ENCODE results near the gene DENND1A. TPM values are rescaled to one million over a fixed set of nuclear protein-coding genes. Genes with fewer than 3 reads are reported as not detected.

The DENND1A gene
- total and polyA plus RNA-seq, 11 donors, result 9.8 to 24.0 (median 14.7) TPM

DNA sequence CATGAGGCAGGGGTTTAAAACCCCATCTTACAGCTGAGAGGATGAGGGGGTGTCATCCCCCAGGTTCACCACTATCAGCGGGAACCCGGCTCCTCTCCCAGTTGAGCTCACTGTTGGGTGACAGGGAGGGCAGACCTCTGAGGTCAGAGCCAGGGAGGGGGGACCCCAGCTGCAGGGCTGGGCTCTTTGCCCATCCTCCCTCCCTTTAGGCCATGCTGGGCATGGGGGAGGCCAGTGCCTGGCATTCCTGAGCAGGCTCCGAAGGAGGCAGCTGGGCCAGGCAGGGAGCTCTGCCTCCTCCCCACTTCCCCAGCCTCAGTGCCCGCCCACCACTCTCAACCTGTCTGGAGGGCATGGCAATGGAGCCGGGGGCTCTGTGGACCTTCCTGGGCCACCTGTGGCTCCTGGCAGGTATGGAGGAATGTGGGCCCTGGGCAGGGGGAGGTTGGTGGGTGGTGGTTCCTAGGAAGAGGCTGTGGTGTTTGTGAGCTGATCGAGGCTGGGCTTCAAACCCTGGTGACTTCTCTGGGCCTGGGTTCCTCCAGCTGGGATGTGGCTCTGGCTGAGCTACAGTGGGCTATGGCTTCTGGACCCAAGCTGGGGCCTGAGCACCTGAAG, 561.3 kb downstream of the DENND1A start:
- H3K4me3 ChIP-seq, result no peak overlapping the region
- ATAC-seq (no peak), DNase-seq (no peak)
- no peaks in the 10 kb centered on the region for H3K9me3 ChIP-seq
- peaks cover 9 to 55% (median 26%) of the 10 kb centered on the region in 9 donors for H3K27me3 ChIP-seq
- intact Hi-C loops (cut with DNase I), result no loop called here
- no peak for TF ChIP-seq CTCF (IDR thresholded peaks at IDR 0.05)
- TF ChIP-seq POLR2A (IDR thresholded peaks at IDR 0.05), result no peak
- H3K36me3 ChIP-seq, result no peaks in the 10 kb centered on the region
- 78 to 87% (median 84%) methylated on average over 6 of the region's 6 CpGs for WGBS, 4 donors
- H3K27ac ChIP-seq, result no peak overlapping the region
- H3K4me1 ChIP-seq, result peaks cover 0 to 16% (median 0%) of the 10 kb centered on the region in 12 donors

DNA sequence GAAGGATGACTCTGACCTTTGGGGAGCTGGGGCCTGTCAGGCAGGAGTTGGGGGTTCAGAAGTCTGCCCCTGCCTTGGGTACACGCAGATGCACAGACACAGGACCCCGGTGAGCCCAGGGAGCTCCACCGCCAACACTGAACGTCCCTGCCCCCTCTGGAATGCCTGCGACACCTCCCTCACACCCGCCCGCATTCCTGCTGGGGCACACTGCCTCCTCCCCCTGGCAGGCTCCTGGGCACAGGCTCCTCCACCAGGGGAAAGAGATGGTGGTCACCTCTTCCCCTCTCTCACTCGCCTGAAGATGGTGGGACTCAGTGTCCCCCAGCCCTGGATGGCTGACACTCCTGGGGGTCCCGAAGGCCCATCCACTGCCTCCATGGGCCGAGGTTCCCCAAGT, 561.9 kb downstream of the DENND1A start:
- peaks cover 0 to 10% (median 0%) of the 10 kb centered on the region in 12 donors for H3K4me1 ChIP-seq
- H3K27me3 ChIP-seq, result peaks cover 3 to 49% (median 22%) of the 10 kb centered on the region in 9 donors
- H3K4me3 ChIP-seq, result no peak overlapping the region
- 56 to 74% (median 69%) methylated on average over 6 to 10 of the region's 10 CpGs for WGBS, 4 donors
- no peak overlapping the region for H3K27ac ChIP-seq
- no peaks in the 10 kb centered on the region for H3K9me3 ChIP-seq
- intact Hi-C loops (cut with DNase I), result no loop called here
- no peaks in the 10 kb centered on the region for H3K36me3 ChIP-seq
- TF ChIP-seq POLR2A (IDR thresholded peaks at IDR 0.05) (no peak), CTCF (IDR thresholded peaks at IDR 0.05) (no peak)
- ATAC-seq (peak in 2 of 4 donors; percentile 42 to 56), DNase-seq (no peak)

GRCh38 chr9:123365881-123366528, 563.9 kb downstream of the DENND1A start:
- ATAC-seq (no peak), DNase-seq (no peak)
- H3K4me3 ChIP-seq, result no peak overlapping the region
- 74 to 81% (median 79%) methylated on average over 25 to 67 of the region's 67 CpGs for WGBS, 4 donors
- intact Hi-C loops (cut with DNase I), result no loop called here
- peaks cover 0 to 32% (median 1%) of the 10 kb centered on the region in 9 donors for H3K27me3 ChIP-seq
- no peak for TF ChIP-seq POLR2A (IDR thresholded peaks at IDR 0.05)
- no peak for TF ChIP-seq CTCF (IDR thresholded peaks at IDR 0.05)
- peaks cover 0 to 8% (median 0%) of the 10 kb centered on the region in 12 donors for H3K4me1 ChIP-seq
- H3K27ac ChIP-seq, result no peak overlapping the region
- H3K9me3 ChIP-seq, result no peaks in the 10 kb centered on the region
- no peaks in the 10 kb centered on the region for H3K36me3 ChIP-seq

DNA sequence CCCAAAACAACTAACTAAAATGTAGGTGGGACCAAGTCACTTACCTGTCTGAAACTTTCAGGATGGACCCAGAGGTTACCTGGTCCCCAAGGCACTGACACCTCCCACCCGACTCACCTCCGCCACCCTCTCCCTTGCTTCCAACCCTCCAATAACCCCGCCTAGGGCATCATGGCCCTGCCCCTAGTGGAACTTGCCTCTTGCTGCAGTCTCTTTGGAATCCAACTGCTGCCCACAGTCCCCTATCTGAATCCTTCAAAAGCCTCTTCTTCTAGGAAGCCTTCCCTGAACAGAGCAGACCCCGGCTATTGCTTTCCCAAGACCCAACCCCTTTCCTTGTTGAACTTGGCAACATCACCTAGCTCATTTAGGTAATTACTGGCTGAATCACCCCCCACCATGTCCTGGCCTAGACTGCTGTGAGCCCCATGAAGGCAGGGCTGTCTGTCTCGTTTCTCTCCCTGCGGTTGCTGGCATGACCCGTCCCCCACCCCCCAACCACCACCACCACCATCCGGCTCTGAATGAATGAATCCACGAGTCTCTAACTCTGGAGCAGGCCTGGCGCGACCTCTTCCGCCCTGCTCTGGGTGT, 564.5 kb downstream of the DENND1A start:
- DNase-seq (no peak), ATAC-seq (no peak)
- Histone ChIP-seq H3K4me3 (no peak overlapping the region), H3K27me3 (peaks cover 0 to 31% (median 0%) of the 10 kb centered on the region in 9 donors), H3K9me3 (no peaks in the 10 kb centered on the region), H3K36me3 (no peaks in the 10 kb centered on the region), H3K27ac (no peak overlapping the region), H3K4me1 (peaks cover 0 to 8% (median 0%) of the 10 kb centered on the region in 12 donors)
- TF ChIP-seq POLR2A (IDR thresholded peaks at IDR 0.05) (no peak), CTCF (IDR thresholded peaks at IDR 0.05) (no peak)
- intact Hi-C loops (cut with DNase I), result no loop called here
- 76 to 87% (median 83%) methylated on average over 12 of the region's 12 CpGs for WGBS, 4 donors

Measured in heart left ventricle (tissue), 16 donors.